NK-92 (cell line): ENCODE data around the gene PSAT1.

Source experiments
- DNase-seq: peaks from one replicate; lab custom pipeline; 2025; ENCODE audit not compliant: unreplicated experiment; lab: John Stamatoyannopoulos, UW

PSAT1 gene

DNA sequence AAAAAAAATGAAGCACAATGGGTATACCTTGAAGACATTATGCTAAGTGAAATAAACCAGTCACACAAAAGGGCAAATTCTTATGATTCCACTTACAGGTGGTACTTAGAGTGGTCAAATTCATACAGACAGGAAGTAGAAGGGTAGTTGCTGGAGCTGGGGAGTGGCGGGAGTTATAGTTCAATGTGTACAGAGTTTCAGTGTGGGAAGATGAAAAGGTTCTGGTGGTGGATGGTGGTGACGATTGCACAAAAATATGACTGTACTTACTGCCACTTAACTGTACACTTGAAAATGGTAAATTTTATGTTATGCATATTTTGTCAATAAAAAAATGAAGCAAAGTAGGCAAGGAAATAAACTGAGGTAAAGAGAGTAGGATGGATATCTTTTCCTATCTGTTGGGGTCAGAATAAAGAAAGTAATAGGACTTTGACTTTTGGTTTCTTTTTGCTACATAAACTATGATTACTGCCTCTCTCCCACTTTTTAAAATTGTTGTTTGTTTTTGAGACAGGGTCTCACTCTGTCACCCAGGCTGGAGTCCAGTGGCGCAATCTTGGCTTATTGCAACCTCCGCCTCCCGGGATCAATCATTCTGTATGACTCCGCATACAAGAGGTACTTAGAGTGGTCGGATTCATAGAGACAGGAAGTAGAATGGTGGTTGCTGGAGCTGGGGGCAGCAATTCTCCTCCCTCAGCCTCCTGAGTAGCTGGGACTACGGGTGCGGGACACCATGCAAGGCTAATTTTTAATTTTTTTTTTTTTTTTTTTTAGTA is 4.0 kb upstream of the PSAT1 start:
- DNase-seq: no peak

DNA sequence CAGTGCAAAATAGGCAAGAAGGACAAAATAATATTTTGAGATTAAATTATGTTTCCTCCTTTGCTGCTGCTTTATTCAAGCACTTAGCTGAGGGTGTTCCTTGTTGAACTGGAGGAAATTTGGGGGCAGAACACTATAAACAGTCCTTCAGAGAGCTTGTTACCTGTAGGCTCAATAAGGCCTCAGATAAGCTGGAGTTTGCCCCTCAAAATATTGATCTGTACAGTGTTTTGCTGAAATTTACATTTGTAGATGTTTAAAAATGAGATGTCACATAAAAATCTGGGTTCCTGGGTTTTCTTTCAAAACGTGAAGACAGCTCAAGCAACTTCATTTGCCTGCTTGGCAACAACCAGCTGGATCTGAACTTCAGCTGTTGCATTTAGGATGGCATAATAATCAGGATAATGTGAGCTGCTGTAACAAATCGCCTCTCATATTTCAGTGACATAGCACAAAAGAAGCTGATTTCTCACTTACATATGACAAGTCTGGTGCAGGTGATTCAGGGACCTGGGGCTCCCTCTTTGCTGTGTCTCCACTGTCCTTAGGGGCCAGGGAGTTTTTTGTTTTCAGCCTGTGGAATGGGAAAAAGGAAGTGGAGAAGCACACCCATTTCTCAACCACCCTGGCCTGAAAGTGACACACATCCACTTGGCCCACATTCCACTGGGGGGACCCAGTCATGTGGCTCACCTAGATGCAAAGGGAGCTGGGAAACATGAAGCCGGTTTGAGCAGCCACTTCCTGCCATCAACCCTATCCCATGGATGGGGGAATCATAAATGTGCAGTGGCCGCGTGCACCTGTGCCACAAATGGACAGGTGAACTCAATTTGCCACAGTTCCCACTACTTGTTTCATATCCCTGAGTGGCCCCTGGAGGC is 2.4 kb upstream of the PSAT1 start:
- no peak for DNase-seq

- no peak for DNase-seq
Measured at GRCh38 chr9:78295177-78295575, 1.7 kb upstream of the PSAT1 start.

DNA sequence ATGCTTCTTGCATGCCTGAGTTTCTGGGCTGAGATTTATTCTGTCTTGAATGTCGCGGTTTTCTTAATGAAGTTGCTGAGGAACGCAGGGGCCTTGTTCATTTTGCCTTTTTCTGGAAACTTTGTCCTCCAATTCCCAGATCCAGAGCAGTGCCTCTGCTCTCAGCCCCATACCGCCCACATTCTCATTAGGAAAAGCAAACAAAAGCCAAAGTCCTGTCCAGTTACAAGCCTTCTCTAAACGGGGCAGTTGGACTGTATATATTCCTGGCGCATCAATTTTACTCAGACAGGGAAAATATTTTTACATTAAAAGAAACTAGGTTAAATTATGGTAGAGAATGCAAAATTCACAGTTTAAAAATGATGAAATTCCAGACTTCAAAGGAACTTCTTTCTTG is 1.2 kb upstream of the PSAT1 start:
- DNase-seq: no peak

GRCh38 chr9:78296201-78296892 is 578 bp upstream of the PSAT1 start:
- DNase-seq: no peak

DNA sequence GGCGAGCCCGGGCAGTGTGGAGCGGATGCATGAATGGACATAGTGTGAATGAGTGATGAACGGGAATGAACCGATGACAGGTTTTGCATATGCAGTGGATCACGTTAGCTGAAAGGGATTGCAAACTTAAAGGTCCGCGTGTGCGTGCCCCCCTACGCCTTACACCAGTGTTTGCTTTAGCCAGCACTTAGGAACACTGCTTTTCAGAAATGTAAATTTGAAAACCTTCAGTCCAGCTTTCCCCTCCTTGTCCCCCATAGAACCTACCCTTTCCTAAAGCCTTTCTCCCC is 692 bp downstream of the PSAT1 start:
- no peak for DNase-seq

DNA sequence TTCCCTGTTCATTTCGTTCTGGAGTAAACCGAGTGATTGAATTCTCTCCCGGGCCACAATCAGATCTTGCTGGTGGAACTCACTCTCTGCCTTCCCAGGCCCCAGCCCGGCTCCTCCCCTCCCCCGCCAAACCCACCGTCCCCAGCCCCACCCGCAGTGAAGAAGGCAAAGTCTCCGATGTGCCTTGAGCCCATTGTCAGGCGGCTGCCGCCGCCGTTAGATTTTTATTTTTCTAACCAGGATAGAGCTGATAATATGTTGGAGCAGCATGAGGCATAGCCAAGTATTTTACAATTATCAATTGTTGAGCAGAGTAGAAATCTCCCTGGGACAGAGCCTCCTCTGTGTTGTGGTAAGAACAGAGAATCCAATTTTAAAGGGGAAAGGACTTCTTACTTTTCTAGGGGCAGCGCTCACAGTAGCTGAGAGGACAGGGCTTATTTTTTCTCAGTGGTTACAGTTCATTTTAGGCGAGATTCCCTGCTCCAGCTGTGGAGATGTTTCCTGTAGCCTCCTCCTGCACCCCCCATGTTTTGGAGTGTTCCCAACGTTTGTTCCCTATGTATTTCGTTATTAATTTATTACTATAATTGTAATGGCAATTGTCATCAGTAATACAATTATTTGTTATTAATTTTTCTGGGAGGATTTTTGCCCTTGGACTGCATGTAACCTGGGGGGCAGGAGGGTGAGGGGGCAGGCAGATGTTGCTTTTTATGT is 1.3 kb downstream of the PSAT1 start:
- DNase-seq: no peak

- DNase-seq: no peak
Measured at GRCh38 chr9:78300209-78300608, 3.3 kb downstream of the PSAT1 start.

DNA sequence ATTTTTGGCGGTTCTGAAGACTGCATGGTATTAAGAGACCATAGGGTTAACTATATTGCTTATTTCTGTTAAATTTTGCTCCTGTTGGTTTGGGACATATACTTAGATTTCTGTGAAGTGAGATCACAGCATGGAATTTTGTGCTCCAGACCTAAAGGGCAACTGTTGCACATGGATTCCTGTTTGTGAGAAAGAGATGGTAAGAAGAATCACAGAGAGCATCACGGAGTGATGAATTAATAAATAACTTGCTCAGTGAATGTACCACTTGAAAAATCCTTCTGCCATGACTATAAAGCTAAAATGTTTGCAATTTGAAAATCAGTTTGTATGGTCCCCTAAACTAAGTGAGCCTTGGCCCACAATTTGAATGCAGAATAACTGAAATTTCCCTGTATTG is 4.5 kb downstream of the PSAT1 start:
- no peak for DNase-seq

DNA sequence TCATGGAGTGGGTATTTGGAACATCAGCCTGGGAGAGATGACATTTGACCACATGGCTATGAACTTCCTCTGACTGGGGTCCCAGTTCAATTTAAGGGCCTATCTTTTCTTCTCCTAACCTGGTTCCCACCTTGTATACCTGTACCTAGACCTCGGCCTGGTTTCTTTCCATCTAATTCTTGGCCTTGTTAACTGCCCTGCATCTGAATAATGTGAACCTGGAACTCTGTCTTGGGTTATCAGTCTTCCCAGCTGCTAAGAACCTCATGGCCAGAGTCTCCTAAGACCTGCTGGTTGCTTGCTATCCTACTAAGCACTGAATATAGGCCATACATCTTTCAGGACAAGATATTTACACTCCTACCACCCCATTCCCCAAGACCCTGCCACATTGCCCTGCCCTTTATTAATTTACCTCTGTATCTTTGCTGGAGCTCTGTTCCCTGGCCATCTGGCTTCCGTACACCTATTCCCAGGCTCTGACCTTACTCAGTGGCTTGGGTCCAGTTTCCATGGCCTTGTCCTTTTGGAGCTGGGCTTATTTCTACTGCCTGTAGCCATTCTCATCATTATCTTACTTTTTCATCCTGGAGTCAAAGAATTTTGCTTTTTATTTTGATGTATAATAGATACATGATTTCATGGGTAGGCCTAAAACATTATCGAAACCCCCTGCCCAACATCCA is 6.6 kb downstream of the PSAT1 start:
- no peak for DNase-seq

GRCh38 chr9:78304357-78304756 is 7.4 kb downstream of the PSAT1 start:
- DNase-seq: no peak

- no peak for DNase-seq
Measured at GRCh38 chr9:78306222-78307076, 9.5 kb downstream of the PSAT1 start.

GRCh38 chr9:78307360-78307759 is 10.4 kb downstream of the PSAT1 start:
- DNase-seq: no peak

DNA sequence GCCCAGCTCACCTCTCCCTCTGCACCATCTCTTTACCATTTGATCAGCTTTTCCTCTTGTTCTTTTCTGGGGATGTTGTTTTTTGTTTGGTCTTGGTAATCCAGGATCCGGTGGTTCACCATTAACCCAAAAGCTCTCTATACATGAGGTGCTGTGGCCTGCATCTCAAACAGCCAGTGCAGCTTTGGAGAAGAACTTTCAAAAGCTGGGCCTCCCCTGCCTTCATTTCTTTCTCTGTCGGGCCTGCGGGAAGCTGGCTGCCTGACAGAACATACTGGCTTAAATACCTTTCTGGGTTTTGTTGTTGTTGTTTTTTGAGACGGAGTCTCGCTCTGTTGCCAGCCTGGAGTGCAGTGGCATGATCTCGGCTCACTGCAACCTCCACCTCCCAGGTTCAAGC is 12.1 kb downstream of the PSAT1 start:
- DNase-seq: no peak

- DNase-seq: no peak
Measured at GRCh38 chr9:78311075-78311474, 14.2 kb downstream of the PSAT1 start.

- DNase-seq: no peak
Measured at GRCh38 chr9:78311886-78312524, 15.1 kb downstream of the PSAT1 start.

- no peak for DNase-seq
Measured at GRCh38 chr9:78314550-78314949, 17.6 kb downstream of the PSAT1 start.

- no peak for DNase-seq
Measured at GRCh38 chr9:78314953-78315870, 18.3 kb downstream of the PSAT1 start.
